ENCODE measurements around the gene SORL1-AS1.

SORL1-AS1 gene

GRCh38 chr11:121456151-121456550 lies 3.4 kb upstream of the SORL1-AS1 start:
- peak overlapping the region; percentile 4 to 96 (median 74) for H3K27ac Mint-ChIP-seq
- H3K9me3 Mint-ChIP-seq = no peaks in the 10 kb centered on the region
- peaks cover 0 to 4% of the 10 kb centered on the region in 2 donors for H3K36me3 Mint-ChIP-seq
- peaks cover 64 to 81% (median 70%) of the 10 kb centered on the region in 3 donors for H3K4me1 Mint-ChIP-seq
- H3K27me3 Mint-ChIP-seq = no peaks in the 10 kb centered on the region
- peak overlapping the region in 2 of 8 donors; percentile 37 to 56 for H3K4me3 Mint-ChIP-seq
- DNase-seq = no peak
- no peak for ATAC-seq (ENCODE audit: low read depth in 2 of 2)

- Mint-ChIP-seq H3K36me3 (peaks cover 0 to 4% of the 10 kb centered on the region in 2 donors), H3K27me3 (no peaks in the 10 kb centered on the region), H3K9me3 (no peaks in the 10 kb centered on the region), H3K4me3 (peak overlapping the region in 3 of 8 donors; percentile 17 to 98 (median 94)), H3K4me1 (peaks cover 68 to 81% (median 70%) of the 10 kb centered on the region in 3 donors), H3K27ac (peak overlapping the region; percentile 79 to 100 (median 97))
- ATAC-seq (ENCODE audit: low read depth in 2 of 2) (no peak), DNase-seq (no peak)
These were observed 2.3 kb upstream of the SORL1-AS1 start for GRCh38 chr11:121455115-121455514.

- DNase-seq (no peak), ATAC-seq (ENCODE audit: low read depth in 2 of 2) (no peak)
- Mint-ChIP-seq H3K27me3 (no peaks in the 10 kb centered on the region), H3K4me3 (peak overlapping the region; percentile 93 to 99 (median 98)), H3K36me3 (peaks cover 0 to 4% of the 10 kb centered on the region in 2 donors), H3K4me1 (peaks cover 73 to 83% (median 76%) of the 10 kb centered on the region in 3 donors), H3K27ac (peak overlapping the region; percentile 79 to 100 (median 97)), H3K9me3 (no peaks in the 10 kb centered on the region)
These were observed 977 bp upstream of the SORL1-AS1 start for GRCh38 chr11:121453589-121454299.

- peak; percentile 61 for DNase-seq
- Mint-ChIP-seq H3K9me3 (no peaks in the 10 kb centered on the region), H3K27me3 (no peaks in the 10 kb centered on the region), H3K4me1 (peaks cover 78 to 90% (median 84%) of the 10 kb centered on the region in 3 donors), H3K4me3 (peak within 1 kb of the TSS; percentile 93 to 99 (median 98)), H3K36me3 (no peaks in the 10 kb centered on the region), H3K27ac (peak within 1 kb of the TSS; percentile 92 to 100 (median 98))
- peak; percentile 61 to 70 for ATAC-seq (ENCODE audit: low read depth in 2 of 2)
These were observed 670 bp downstream of the SORL1-AS1 start, which contains the start of gene SORL1 for GRCh38 chr11:121451986-121452608. Gene SORL1 (plus strand): TSS chr11:121452314. CDS start chr11:121452332, 18 bp downstream.

GRCh38 chr11:121451178-121451985 lies 1.4 kb downstream of the SORL1-AS1 start:
- H3K9me3 Mint-ChIP-seq = no peaks in the 10 kb centered on the region

GRCh38 chr11:121450401-121450800 lies 2.4 kb downstream of the SORL1-AS1 start:
- H3K36me3 Mint-ChIP-seq = no peaks in the 10 kb centered on the region
- H3K27ac Mint-ChIP-seq = peak overlapping the region; percentile 21 to 96 (median 79)
- H3K27me3 Mint-ChIP-seq = no peaks in the 10 kb centered on the region
- H3K4me3 Mint-ChIP-seq = peak overlapping the region; percentile 75 to 99 (median 96)
- H3K9me3 Mint-ChIP-seq = no peaks in the 10 kb centered on the region
- peaks cover 83 to 90% (median 89%) of the 10 kb centered on the region in 3 donors for H3K4me1 Mint-ChIP-seq
- DNase-seq (no peak), ATAC-seq (ENCODE audit: low read depth in 2 of 2) (no peak)

More at GRCh38 chr11:121451178-121451985, 1.4 kb downstream of the SORL1-AS1 start:
- DNase-seq (peak; percentile 31), ATAC-seq (ENCODE audit: low read depth in 2 of 2) (peak; percentile 3 to 10)
- Mint-ChIP-seq H3K4me1 (peaks cover 81 to 90% (median 87%) of the 10 kb centered on the region in 3 donors), H3K4me3 (peak overlapping the region; percentile 75 to 99 (median 96)), H3K27me3 (no peaks in the 10 kb centered on the region), H3K27ac (peak overlapping the region; percentile 49 to 96 (median 93)), H3K36me3 (no peaks in the 10 kb centered on the region)

GRCh38 chr11:121449626-121450025 lies 3.1 kb downstream of the SORL1-AS1 start:
- no peaks in the 10 kb centered on the region for H3K9me3 Mint-ChIP-seq
- DNase-seq = no peak

GRCh38 chr11:121449123-121449522 lies 3.6 kb downstream of the SORL1-AS1 start:
- DNase-seq = no peak
- peak overlapping the region in 5 of 6 donors; percentile 37 to 96 (median 91) for H3K27ac Mint-ChIP-seq
- H3K36me3 Mint-ChIP-seq = no peaks in the 10 kb centered on the region
- peak overlapping the region; percentile 36 to 94 (median 76) for H3K4me3 Mint-ChIP-seq
- ATAC-seq (ENCODE audit: low read depth in 2 of 2) = no peak
- no peaks in the 10 kb centered on the region for H3K27me3 Mint-ChIP-seq
- peaks cover 75 to 84% (median 81%) of the 10 kb centered on the region in 3 donors for H3K4me1 Mint-ChIP-seq
- H3K9me3 Mint-ChIP-seq = no peaks in the 10 kb centered on the region

More at GRCh38 chr11:121449626-121450025, 3.1 kb downstream of the SORL1-AS1 start:
- Mint-ChIP-seq H3K27me3 (no peaks in the 10 kb centered on the region), H3K27ac (peak overlapping the region in 5 of 6 donors; percentile 37 to 96 (median 90)), H3K4me3 (peak overlapping the region in 7 of 8 donors; percentile 73 to 94 (median 78)), H3K4me1 (peaks cover 78 to 86% (median 85%) of the 10 kb centered on the region in 3 donors), H3K36me3 (no peaks in the 10 kb centered on the region)
- no peak for ATAC-seq (ENCODE audit: low read depth in 2 of 2)

- peak overlapping the region; percentile 8 to 96 (median 84) for H3K27ac Mint-ChIP-seq
These were observed 4.3 kb downstream of the SORL1-AS1 start for GRCh38 chr11:121448431-121448941.

GRCh38 chr11:121448011-121448410 lies 4.8 kb downstream of the SORL1-AS1 start:
- H3K36me3 Mint-ChIP-seq = no peaks in the 10 kb centered on the region
- peak overlapping the region in 4 of 8 donors; percentile 7 to 94 (median 42) for H3K4me3 Mint-ChIP-seq
- DNase-seq (no peak), ATAC-seq (ENCODE audit: low read depth in 2 of 2) (no peak)
- peak overlapping the region; percentile 49 to 96 (median 84) for H3K27ac Mint-ChIP-seq
- H3K27me3 Mint-ChIP-seq = no peaks in the 10 kb centered on the region
- H3K9me3 Mint-ChIP-seq = no peaks in the 10 kb centered on the region
- H3K4me1 Mint-ChIP-seq = peaks cover 64 to 79% (median 72%) of the 10 kb centered on the region in 3 donors

More at GRCh38 chr11:121448431-121448941, 4.3 kb downstream of the SORL1-AS1 start:
- H3K4me3 Mint-ChIP-seq = peak overlapping the region; percentile 0 to 94 (median 74)
- H3K4me1 Mint-ChIP-seq = peaks cover 68 to 83% (median 75%) of the 10 kb centered on the region in 3 donors
- DNase-seq (peak; percentile 34), ATAC-seq (ENCODE audit: low read depth in 2 of 2) (peak in 1 of 2 donors; percentile 6)
- no peaks in the 10 kb centered on the region for H3K27me3 Mint-ChIP-seq
- no peaks in the 10 kb centered on the region for H3K36me3 Mint-ChIP-seq
- no peaks in the 10 kb centered on the region for H3K9me3 Mint-ChIP-seq

GRCh38 chr11:121446752-121447156 lies 6.0 kb downstream of the SORL1-AS1 start:
- peak overlapping the region; percentile 15 to 96 (median 82) for H3K27ac Mint-ChIP-seq
- H3K9me3 Mint-ChIP-seq = no peaks in the 10 kb centered on the region
- H3K4me1 Mint-ChIP-seq = peaks cover 58 to 73% (median 67%) of the 10 kb centered on the region in 3 donors
- H3K4me3 Mint-ChIP-seq = peak overlapping the region in 4 of 8 donors; percentile 6 to 45 (median 16)
- ATAC-seq (ENCODE audit: low read depth in 2 of 2) = no peak
- no peaks in the 10 kb centered on the region for H3K27me3 Mint-ChIP-seq
- no peaks in the 10 kb centered on the region for H3K36me3 Mint-ChIP-seq
- DNase-seq = no peak

- Mint-ChIP-seq H3K9me3 (no peaks in the 10 kb centered on the region), H3K36me3 (no peaks in the 10 kb centered on the region), H3K27me3 (no peaks in the 10 kb centered on the region), H3K27ac (peak overlapping the region; percentile 2 to 96 (median 82)), H3K4me3 (peak overlapping the region in 5 of 8 donors; percentile 6 to 49 (median 37)), H3K4me1 (peaks cover 44 to 59% (median 52%) of the 10 kb centered on the region in 3 donors)
- ATAC-seq (ENCODE audit: low read depth in 2 of 2) (no peak), DNase-seq (no peak)
These were observed 7.5 kb downstream of the SORL1-AS1 start for GRCh38 chr11:121445071-121445768.

Measured in naive B cell (primary cell).